Ishikawa (cell line): ENCODE data around the gene KRTAP27-1.

ENCODE experiments used
- CEBPB ChIP-seq: IDR thresholded peaks from 2 replicates; pipeline ENCODE4 v1.6.1; 2012
- CREB1 ChIP-seq: IDR thresholded peaks from 2 replicates; pipeline ENCODE4 v1.6.1; 2012; ENCODE audit warnings: low read depth
- EGR1 ChIP-seq: IDR thresholded peaks from 2 replicates; pipeline ENCODE4 v1.6.1; 2012
- MAX ChIP-seq: IDR thresholded peaks from 2 replicates; pipeline ENCODE4 v1.6.1; 2012
- RAD21 ChIP-seq: IDR thresholded peaks from 2 replicates; pipeline ENCODE4 v1.6.1; 2012; ENCODE audit warnings: low read depth
- TEAD4 ChIP-seq: IDR thresholded peaks from 2 replicates; pipeline ENCODE4 v1.6.1; 2012
- TF ChIP-seq, protein P1 (sequence below): IDR thresholded peaks from 2 replicates; pipeline ENCODE4 v1.6.1; 2012; ENCODE audit warnings: low read depth, mild to moderate bottlenecking

DNA sequence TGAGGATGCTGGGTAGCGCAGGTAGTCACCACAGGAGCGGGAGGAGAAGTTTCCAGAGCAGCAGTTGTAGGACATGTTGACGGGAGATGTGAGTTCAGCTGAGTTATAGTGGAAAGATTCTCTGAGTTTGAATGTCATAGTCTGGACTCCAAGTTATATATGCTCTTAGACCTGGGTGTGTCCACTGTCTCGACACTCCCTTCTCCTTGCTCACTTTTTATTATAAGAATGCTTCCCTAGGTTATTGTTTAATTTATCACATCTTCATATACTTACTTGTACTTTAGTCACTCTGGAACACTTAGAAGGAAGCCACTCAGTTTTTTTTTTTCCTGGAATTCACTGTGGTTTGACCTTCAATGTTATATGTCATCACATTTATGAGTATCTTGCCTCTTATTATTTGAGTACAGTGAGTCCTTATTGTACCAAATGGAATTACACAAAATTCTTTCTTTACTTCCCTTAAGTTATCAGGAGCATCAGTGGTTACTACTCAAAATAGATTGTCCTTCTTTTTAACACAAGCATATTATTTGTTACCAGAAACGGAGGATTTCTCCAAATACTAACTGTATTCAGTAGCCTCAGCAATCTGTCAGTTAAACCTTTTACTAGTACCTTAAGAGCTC, 34.8 kb upstream of the KRTAP27-1 start, which contains the start of gene KRTAP13-2:
- TF ChIP-seq EGR1 (no peak), MAX (no peak), CREB1 (no peak), TEAD4 (no peak), CEBPB (no peak), RAD21 (no peak)
- TF ChIP-seq, protein P1, sequence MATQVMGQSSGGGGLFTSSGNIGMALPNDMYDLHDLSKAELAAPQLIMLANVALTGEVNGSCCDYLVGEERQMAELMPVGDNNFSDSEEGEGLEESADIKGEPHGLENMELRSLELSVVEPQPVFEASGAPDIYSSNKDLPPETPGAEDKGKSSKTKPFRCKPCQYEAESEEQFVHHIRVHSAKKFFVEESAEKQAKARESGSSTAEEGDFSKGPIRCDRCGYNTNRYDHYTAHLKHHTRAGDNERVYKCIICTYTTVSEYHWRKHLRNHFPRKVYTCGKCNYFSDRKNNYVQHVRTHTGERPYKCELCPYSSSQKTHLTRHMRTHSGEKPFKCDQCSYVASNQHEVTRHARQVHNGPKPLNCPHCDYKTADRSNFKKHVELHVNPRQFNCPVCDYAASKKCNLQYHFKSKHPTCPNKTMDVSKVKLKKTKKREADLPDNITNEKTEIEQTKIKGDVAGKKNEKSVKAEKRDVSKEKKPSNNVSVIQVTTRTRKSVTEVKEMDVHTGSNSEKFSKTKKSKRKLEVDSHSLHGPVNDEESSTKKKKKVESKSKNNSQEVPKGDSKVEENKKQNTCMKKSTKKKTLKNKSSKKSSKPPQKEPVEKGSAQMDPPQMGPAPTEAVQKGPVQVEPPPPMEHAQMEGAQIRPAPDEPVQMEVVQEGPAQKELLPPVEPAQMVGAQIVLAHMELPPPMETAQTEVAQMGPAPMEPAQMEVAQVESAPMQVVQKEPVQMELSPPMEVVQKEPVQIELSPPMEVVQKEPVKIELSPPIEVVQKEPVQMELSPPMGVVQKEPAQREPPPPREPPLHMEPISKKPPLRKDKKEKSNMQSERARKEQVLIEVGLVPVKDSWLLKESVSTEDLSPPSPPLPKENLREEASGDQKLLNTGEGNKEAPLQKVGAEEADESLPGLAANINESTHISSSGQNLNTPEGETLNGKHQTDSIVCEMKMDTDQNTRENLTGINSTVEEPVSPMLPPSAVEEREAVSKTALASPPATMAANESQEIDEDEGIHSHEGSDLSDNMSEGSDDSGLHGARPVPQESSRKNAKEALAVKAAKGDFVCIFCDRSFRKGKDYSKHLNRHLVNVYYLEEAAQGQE: no peak
